Activated T-helper 17 cell treated with anti-CD3 and anti-CD28 coated beads, Interleukin-2, amount 50 U/mL, for 72 hours (primary cell): Measurements from ENCODE around the gene TANC1. TPM values are rescaled to one million over a fixed set of nuclear protein-coding genes. Genes with fewer than 3 reads are reported as not detected.

Experiments used
- ATAC-seq: fragments of 150-1000 bp; cut with Tn5 transposase; replicated peaks from 2 replicates; pipeline ENCODE4 v1.10.0; 2021; ENCODE audit warnings: mild to moderate bottlenecking, moderate library complexity
- H3K27ac Mint-ChIP-seq: one replicate; pipeline ENCODE4 v1.8.0; 2022; ENCODE audit warnings: mixed read lengths
- H3K27me3 Mint-ChIP-seq: one replicate; pipeline ENCODE4 v1.8.0; 2022; ENCODE audit warnings: mixed read lengths
- H3K36me3 Mint-ChIP-seq: one replicate; pipeline ENCODE4 v1.8.0; 2022; ENCODE audit warnings: low read depth, mild to moderate bottlenecking, mixed read lengths
- H3K4me1 Mint-ChIP-seq: one replicate; pipeline ENCODE4 v1.8.0; 2022; ENCODE audit warnings: mixed read lengths
- H3K4me3 Mint-ChIP-seq: one replicate; pipeline ENCODE4 v1.8.0; 2022; ENCODE audit warnings: mild to moderate bottlenecking, mixed read lengths
- H3K9me3 Mint-ChIP-seq: one replicate; pipeline ENCODE4 v1.8.0; 2022; ENCODE audit warnings: mixed read lengths
- total RNA-seq, 2 donors: library from RNA; stranded (reverse); gene quantifications; one replicate each; pipeline ENCODE4 v1.2.3, GENCODE V29; 2022

Gene TANC1
- total RNA-seq, 2 donors from 2014 or later = 1.4 to 1.7 TPM

- peak overlapping the region; percentile 87 for H3K4me3 Mint-ChIP-seq
- H3K36me3 Mint-ChIP-seq = no peaks in the 10 kb centered on the region
- peaks cover 23% of the 10 kb centered on the region for H3K27me3 Mint-ChIP-seq
- H3K9me3 Mint-ChIP-seq = no peaks in the 10 kb centered on the region
- H3K27ac Mint-ChIP-seq = peak overlapping the region; percentile 25
- no peak for ATAC-seq
- peaks cover 15% of the 10 kb centered on the region for H3K4me1 Mint-ChIP-seq
Measured at GRCh38 chr2:158969715-158970240, 1.3 kb downstream of the TANC1 start.

- no peak overlapping the region for H3K27ac Mint-ChIP-seq
Measured at GRCh38 chr2:158970241-158970751, 1.9 kb downstream of the TANC1 start.

GRCh38 chr2:158973116-158973956 lies 4.9 kb downstream of the TANC1 start:
- no peak for ATAC-seq
- H3K4me3 Mint-ChIP-seq = no peak overlapping the region
- H3K4me1 Mint-ChIP-seq = peaks cover 15% of the 10 kb centered on the region
- no peak overlapping the region for H3K27ac Mint-ChIP-seq
- peaks cover 26% of the 10 kb centered on the region for H3K27me3 Mint-ChIP-seq
- H3K36me3 Mint-ChIP-seq = no peaks in the 10 kb centered on the region
- H3K9me3 Mint-ChIP-seq = no peaks in the 10 kb centered on the region

More at GRCh38 chr2:158970241-158970751, 1.9 kb downstream of the TANC1 start:
- H3K4me1 Mint-ChIP-seq = peaks cover 15% of the 10 kb centered on the region
- peaks cover 23% of the 10 kb centered on the region for H3K27me3 Mint-ChIP-seq
- peak overlapping the region; percentile 87 for H3K4me3 Mint-ChIP-seq
- ATAC-seq = peak; percentile 59
- no peaks in the 10 kb centered on the region for H3K36me3 Mint-ChIP-seq
- no peaks in the 10 kb centered on the region for H3K9me3 Mint-ChIP-seq

- H3K36me3 Mint-ChIP-seq = no peaks in the 10 kb centered on the region
- H3K27me3 Mint-ChIP-seq = peaks cover 14% of the 10 kb centered on the region
- H3K4me1 Mint-ChIP-seq = peaks cover 3% of the 10 kb centered on the region
- no peak overlapping the region for H3K4me3 Mint-ChIP-seq
- no peaks in the 10 kb centered on the region for H3K9me3 Mint-ChIP-seq
- no peak overlapping the region for H3K27ac Mint-ChIP-seq
- ATAC-seq = peak; percentile 24
Measured at GRCh38 chr2:158975271-158975921, 7.0 kb downstream of the TANC1 start.

- no peaks in the 10 kb centered on the region for H3K4me1 Mint-ChIP-seq
- no peak overlapping the region for H3K27ac Mint-ChIP-seq
- no peaks in the 10 kb centered on the region for H3K9me3 Mint-ChIP-seq
- peaks cover 6% of the 10 kb centered on the region for H3K27me3 Mint-ChIP-seq
- H3K36me3 Mint-ChIP-seq = no peaks in the 10 kb centered on the region
- ATAC-seq = no peak
- H3K4me3 Mint-ChIP-seq = no peak overlapping the region
Measured at GRCh38 chr2:158979772-158980171, 11.3 kb downstream of the TANC1 start.

GRCh38 chr2:158984604-158985135 lies 16.2 kb downstream of the TANC1 start:
- Mint-ChIP-seq H3K9me3 (no peaks in the 10 kb centered on the region), H3K36me3 (no peaks in the 10 kb centered on the region), H3K27ac (no peak overlapping the region), H3K4me3 (no peak overlapping the region), H3K4me1 (no peaks in the 10 kb centered on the region), H3K27me3 (peaks cover 6% of the 10 kb centered on the region)
- ATAC-seq = no peak

- Mint-ChIP-seq H3K27ac (no peak overlapping the region), H3K27me3 (peaks cover 6% of the 10 kb centered on the region), H3K4me3 (no peak overlapping the region), H3K36me3 (no peaks in the 10 kb centered on the region), H3K9me3 (no peaks in the 10 kb centered on the region), H3K4me1 (no peaks in the 10 kb centered on the region)
- no peak for ATAC-seq
Measured at GRCh38 chr2:158988501-158988900, 20.1 kb downstream of the TANC1 start.

GRCh38 chr2:158989165-158989564 lies 20.7 kb downstream of the TANC1 start:
- no peaks in the 10 kb centered on the region for H3K4me1 Mint-ChIP-seq
- no peaks in the 10 kb centered on the region for H3K36me3 Mint-ChIP-seq
- peaks cover 6% of the 10 kb centered on the region for H3K27me3 Mint-ChIP-seq
- no peak for ATAC-seq
- no peak overlapping the region for H3K4me3 Mint-ChIP-seq
- no peaks in the 10 kb centered on the region for H3K9me3 Mint-ChIP-seq
- no peak overlapping the region for H3K27ac Mint-ChIP-seq

GRCh38 chr2:158990397-158991214 lies 22.2 kb downstream of the TANC1 start:
- Mint-ChIP-seq H3K4me3 (no peak overlapping the region), H3K27ac (no peak overlapping the region), H3K9me3 (no peaks in the 10 kb centered on the region), H3K4me1 (no peaks in the 10 kb centered on the region), H3K36me3 (no peaks in the 10 kb centered on the region), H3K27me3 (peaks cover 6% of the 10 kb centered on the region)
- ATAC-seq = no peak

- no peak for ATAC-seq
- H3K27ac Mint-ChIP-seq = no peak overlapping the region
- no peaks in the 10 kb centered on the region for H3K9me3 Mint-ChIP-seq
- no peaks in the 10 kb centered on the region for H3K36me3 Mint-ChIP-seq
- no peaks in the 10 kb centered on the region for H3K4me1 Mint-ChIP-seq
- H3K27me3 Mint-ChIP-seq = no peaks in the 10 kb centered on the region
- H3K4me3 Mint-ChIP-seq = no peak overlapping the region
Measured at GRCh38 chr2:158993030-158993429, 24.6 kb downstream of the TANC1 start.

- H3K4me3 Mint-ChIP-seq = no peak overlapping the region
- no peaks in the 10 kb centered on the region for H3K4me1 Mint-ChIP-seq
Measured at GRCh38 chr2:158993721-158994587, 25.5 kb downstream of the TANC1 start.

GRCh38 chr2:158994920-158995676 lies 26.7 kb downstream of the TANC1 start:
- H3K4me1 Mint-ChIP-seq = no peaks in the 10 kb centered on the region
- no peak for ATAC-seq
- no peaks in the 10 kb centered on the region for H3K27me3 Mint-ChIP-seq
- H3K36me3 Mint-ChIP-seq = no peaks in the 10 kb centered on the region
- H3K4me3 Mint-ChIP-seq = no peak overlapping the region
- H3K27ac Mint-ChIP-seq = no peak overlapping the region
- H3K9me3 Mint-ChIP-seq = no peaks in the 10 kb centered on the region

More at GRCh38 chr2:158993721-158994587, 25.5 kb downstream of the TANC1 start:
- Mint-ChIP-seq H3K27ac (no peak overlapping the region), H3K27me3 (no peaks in the 10 kb centered on the region), H3K9me3 (no peaks in the 10 kb centered on the region), H3K36me3 (no peaks in the 10 kb centered on the region)
- ATAC-seq = no peak

- H3K27me3 Mint-ChIP-seq = no peaks in the 10 kb centered on the region
- H3K9me3 Mint-ChIP-seq = no peaks in the 10 kb centered on the region
- H3K27ac Mint-ChIP-seq = no peak overlapping the region
- no peak for ATAC-seq
- H3K4me1 Mint-ChIP-seq = no peaks in the 10 kb centered on the region
- H3K4me3 Mint-ChIP-seq = no peak overlapping the region
- no peaks in the 10 kb centered on the region for H3K36me3 Mint-ChIP-seq
Measured at GRCh38 chr2:158995677-158996049, 27.2 kb downstream of the TANC1 start.
